C4-2B (cell line): ENCODE data around the gene NANS.

Experiments used
- ZFX ChIP-seq: fragments of 450-650 bp; IDR thresholded peaks from 2 replicates; pipeline ENCODE4 v1.6.1; 2017
- TF ChIP-seq, protein P1 (sequence below): fragments of 450-650 bp; conservative IDR thresholded peaks from 2 replicates; pipeline ENCODE4 v1.5.1; 2017; ENCODE audit warnings: mild to moderate bottlenecking

DNA sequence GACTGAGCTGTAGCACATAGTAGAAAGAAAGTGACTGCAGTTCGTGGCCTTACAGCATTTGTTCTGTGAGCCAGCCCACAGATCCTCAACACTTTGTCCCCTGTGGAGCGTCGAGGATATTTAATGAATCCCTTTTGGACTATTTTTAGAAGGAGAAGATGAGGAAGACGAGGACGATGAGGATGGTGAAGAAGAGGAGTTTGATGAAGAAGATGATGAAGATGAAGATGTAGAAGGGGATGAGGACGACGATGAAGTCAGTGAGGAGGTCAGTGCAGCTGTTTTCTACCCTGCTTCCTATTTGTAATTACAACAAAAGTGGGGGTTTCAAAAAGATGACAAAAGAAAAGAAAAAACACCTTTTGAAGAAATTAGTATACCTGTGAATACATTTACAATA is 45.4 kb upstream of the NANS start:
- TF ChIP-seq, protein P1, sequence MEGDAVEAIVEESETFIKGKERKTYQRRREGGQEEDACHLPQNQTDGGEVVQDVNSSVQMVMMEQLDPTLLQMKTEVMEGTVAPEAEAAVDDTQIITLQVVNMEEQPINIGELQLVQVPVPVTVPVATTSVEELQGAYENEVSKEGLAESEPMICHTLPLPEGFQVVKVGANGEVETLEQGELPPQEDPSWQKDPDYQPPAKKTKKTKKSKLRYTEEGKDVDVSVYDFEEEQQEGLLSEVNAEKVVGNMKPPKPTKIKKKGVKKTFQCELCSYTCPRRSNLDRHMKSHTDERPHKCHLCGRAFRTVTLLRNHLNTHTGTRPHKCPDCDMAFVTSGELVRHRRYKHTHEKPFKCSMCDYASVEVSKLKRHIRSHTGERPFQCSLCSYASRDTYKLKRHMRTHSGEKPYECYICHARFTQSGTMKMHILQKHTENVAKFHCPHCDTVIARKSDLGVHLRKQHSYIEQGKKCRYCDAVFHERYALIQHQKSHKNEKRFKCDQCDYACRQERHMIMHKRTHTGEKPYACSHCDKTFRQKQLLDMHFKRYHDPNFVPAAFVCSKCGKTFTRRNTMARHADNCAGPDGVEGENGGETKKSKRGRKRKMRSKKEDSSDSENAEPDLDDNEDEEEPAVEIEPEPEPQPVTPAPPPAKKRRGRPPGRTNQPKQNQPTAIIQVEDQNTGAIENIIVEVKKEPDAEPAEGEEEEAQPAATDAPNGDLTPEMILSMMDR = no peak
- TF ChIP-seq ZFX = no peak
